Measurements from ENCODE around the gene ERBB4. TPM values are rescaled to one million over a fixed set of nuclear protein-coding genes. Genes with fewer than 3 reads are reported as not detected.

Gene ERBB4
- total RNA-seq, 1 experiment from 2014 or later: 0.15 TPM

DNA sequence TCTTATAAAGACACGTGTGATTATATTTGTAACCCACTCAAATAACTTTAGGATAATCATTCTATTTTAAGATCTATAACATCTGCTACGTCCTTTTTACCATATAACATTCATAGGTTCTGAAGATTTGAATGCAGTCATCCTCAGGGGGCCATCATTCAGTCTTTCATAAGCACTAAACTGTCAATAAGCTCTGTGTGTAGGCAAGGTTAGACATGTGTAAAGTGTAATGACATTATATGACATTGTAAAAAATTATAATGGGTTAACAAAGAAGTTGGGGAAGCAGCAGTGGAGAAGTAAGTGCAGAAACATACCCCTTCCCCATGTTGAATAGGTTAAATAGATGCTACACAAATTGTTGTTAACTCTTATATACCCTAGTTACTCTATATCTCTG is 845.9 kb downstream of the ERBB4 start:
- ChIA-PET CTCF (no interaction called here), POLR2A (no interaction called here)
- H3K36me3 ChIP-seq (ENCODE audit: control insufficient read depth, insufficient read depth, low read length): no peaks in the 10 kb centered on the region
- H3K9me3 ChIP-seq (ENCODE audit: control insufficient read depth, insufficient read depth, low read depth, low read length): no peaks in the 10 kb centered on the region
- no peak overlapping the region for H3K4me3 ChIP-seq (ENCODE audit: low read depth in 2 of 2, low read length in 2 of 2)
- H3K27ac ChIP-seq (ENCODE audit: low read length): no peak overlapping the region
- DNase-seq (ENCODE audit: low read depth, low spot score): no peak
- BruUV-seq (replicated peaks): no TSS peak
- intact Hi-C loops (cut with micrococcal nuclease; ENCODE audit: unreplicated experiment) (no loop called here), in situ Hi-C loops (cut with HindIII; ENCODE audit: low pct_unique_long_range_greater_than_20kb, low sequenced_read_pairs) (no loop called here)
- TF ChIP-seq, protein P1, sequence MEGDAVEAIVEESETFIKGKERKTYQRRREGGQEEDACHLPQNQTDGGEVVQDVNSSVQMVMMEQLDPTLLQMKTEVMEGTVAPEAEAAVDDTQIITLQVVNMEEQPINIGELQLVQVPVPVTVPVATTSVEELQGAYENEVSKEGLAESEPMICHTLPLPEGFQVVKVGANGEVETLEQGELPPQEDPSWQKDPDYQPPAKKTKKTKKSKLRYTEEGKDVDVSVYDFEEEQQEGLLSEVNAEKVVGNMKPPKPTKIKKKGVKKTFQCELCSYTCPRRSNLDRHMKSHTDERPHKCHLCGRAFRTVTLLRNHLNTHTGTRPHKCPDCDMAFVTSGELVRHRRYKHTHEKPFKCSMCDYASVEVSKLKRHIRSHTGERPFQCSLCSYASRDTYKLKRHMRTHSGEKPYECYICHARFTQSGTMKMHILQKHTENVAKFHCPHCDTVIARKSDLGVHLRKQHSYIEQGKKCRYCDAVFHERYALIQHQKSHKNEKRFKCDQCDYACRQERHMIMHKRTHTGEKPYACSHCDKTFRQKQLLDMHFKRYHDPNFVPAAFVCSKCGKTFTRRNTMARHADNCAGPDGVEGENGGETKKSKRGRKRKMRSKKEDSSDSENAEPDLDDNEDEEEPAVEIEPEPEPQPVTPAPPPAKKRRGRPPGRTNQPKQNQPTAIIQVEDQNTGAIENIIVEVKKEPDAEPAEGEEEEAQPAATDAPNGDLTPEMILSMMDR (IDR thresholded peaks at IDR 0.05): no peak
- TF ChIP-seq SIN3A (IDR thresholded peaks at IDR 0.05; ENCODE audit: borderline replicate concordance, insufficient read depth, low read depth, low read length) (no peak), POLR2AphosphoS5 (IDR thresholded peaks at IDR 0.05; ENCODE audit: low read depth, low read length) (no peak), TCF7L2 (IDR thresholded peaks at IDR 0.05; ENCODE audit: low read depth, low read length) (no peak), REST (IDR thresholded peaks at IDR 0.05; ENCODE audit: insufficient read depth in 1 of 2, low read depth in 2 of 2, low read length in 1 of 2) (no peak)
- H3K4me1 ChIP-seq (ENCODE audit: control insufficient read depth, insufficient read depth, low read length): no peaks in the 10 kb centered on the region
- ATAC-seq: no peak
- H3K27me3 ChIP-seq (ENCODE audit: control insufficient read depth, insufficient read depth, low read length): no peaks in the 10 kb centered on the region

DNA sequence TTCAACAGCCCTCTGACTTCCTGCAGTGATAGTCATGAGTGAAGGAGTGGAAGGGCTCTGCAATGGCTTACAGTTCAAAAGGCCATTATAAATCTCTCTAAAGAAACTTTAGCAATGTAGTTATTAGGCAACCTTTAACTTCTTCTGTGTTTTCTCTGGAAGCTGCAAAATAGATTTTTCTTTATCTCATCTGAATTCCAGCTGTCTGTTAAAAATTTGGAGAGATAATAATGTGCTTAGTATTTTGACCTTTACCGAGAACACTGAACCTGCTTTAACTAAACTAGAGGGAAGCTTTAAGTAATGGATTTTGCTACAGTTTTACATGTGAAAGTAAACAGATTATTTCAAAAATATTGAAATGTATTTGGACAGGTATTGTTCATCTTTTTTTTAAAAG is 847.9 kb downstream of the ERBB4 start:
- TF ChIP-seq, protein P1 (IDR thresholded peaks at IDR 0.05): no peak
- no peak for TF ChIP-seq SIN3A (IDR thresholded peaks at IDR 0.05; ENCODE audit: borderline replicate concordance, insufficient read depth, low read depth, low read length)
- in situ Hi-C loops (cut with HindIII; ENCODE audit: low pct_unique_long_range_greater_than_20kb, low sequenced_read_pairs) (no loop called here), intact Hi-C loops (cut with micrococcal nuclease; ENCODE audit: unreplicated experiment) (no loop called here)
- ChIA-PET POLR2A (no interaction called here), CTCF (no interaction called here)
- Histone ChIP-seq H3K9me3 (ENCODE audit: control insufficient read depth, insufficient read depth, low read depth, low read length) (no peaks in the 10 kb centered on the region), H3K4me1 (ENCODE audit: control insufficient read depth, insufficient read depth, low read length) (no peaks in the 10 kb centered on the region), H3K27me3 (ENCODE audit: control insufficient read depth, insufficient read depth, low read length) (no peaks in the 10 kb centered on the region), H3K4me3 (ENCODE audit: low read depth in 2 of 2, low read length in 2 of 2) (no peak overlapping the region), H3K27ac (ENCODE audit: low read length) (no peak overlapping the region), H3K36me3 (ENCODE audit: control insufficient read depth, insufficient read depth, low read length) (no peaks in the 10 kb centered on the region)
- no peak for ATAC-seq
- no peak for DNase-seq (ENCODE audit: low read depth, low spot score)
- BruUV-seq (replicated peaks): no TSS peak

DNA sequence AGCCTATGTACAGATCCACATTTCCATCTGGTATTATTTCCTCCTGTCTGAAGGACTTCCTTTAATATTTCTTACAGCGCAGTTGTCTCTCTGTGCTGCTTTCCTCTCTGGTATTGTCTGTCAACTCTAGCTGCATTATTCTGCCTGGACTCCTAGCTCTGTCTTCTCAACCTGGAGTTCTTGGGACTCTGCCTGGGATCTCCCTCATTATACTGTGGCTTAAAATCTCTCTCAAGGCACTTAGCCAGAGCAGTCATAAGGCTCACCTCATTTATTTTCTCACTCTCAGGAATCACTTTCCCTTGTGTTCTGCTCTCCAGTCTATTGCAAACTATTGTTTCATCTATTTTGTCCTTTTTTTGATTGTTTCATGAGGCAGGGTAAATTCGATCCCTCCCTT is 850.4 kb downstream of the ERBB4 start:
- Histone ChIP-seq H3K27me3 (ENCODE audit: control insufficient read depth, insufficient read depth, low read length) (no peaks in the 10 kb centered on the region), H3K4me3 (ENCODE audit: low read depth in 2 of 2, low read length in 2 of 2) (no peak overlapping the region), H3K4me1 (ENCODE audit: control insufficient read depth, insufficient read depth, low read length) (no peaks in the 10 kb centered on the region), H3K36me3 (ENCODE audit: control insufficient read depth, insufficient read depth, low read length) (no peaks in the 10 kb centered on the region), H3K27ac (ENCODE audit: low read length) (no peak overlapping the region), H3K9me3 (ENCODE audit: control insufficient read depth, insufficient read depth, low read depth, low read length) (peaks cover 10% of the 10 kb centered on the region; the same call in 1 of the 2 replicates)
- BruUV-seq (replicated peaks): no TSS peak
- DNase-seq (ENCODE audit: low read depth, low spot score): no peak
- ATAC-seq: no peak
- CTCF ChIA-PET: no interaction called here
- in situ Hi-C loops (cut with HindIII; ENCODE audit: low pct_unique_long_range_greater_than_20kb, low sequenced_read_pairs) (no loop called here), intact Hi-C loops (cut with micrococcal nuclease; ENCODE audit: unreplicated experiment) (no loop called here)
- no peak for TF ChIP-seq TCF7L2 (IDR thresholded peaks at IDR 0.05; ENCODE audit: low read depth, low read length)
- no peak for TF ChIP-seq SIN3A (IDR thresholded peaks at IDR 0.05; ENCODE audit: borderline replicate concordance, insufficient read depth, low read depth, low read length)
- TF ChIP-seq POLR2AphosphoS5 (IDR thresholded peaks at IDR 0.05; ENCODE audit: low read depth, low read length): no peak
- TF ChIP-seq REST (IDR thresholded peaks at IDR 0.05; ENCODE audit: insufficient read depth in 1 of 2, low read depth in 2 of 2, low read length in 1 of 2): no peak
- TF ChIP-seq, protein P1 (IDR thresholded peaks at IDR 0.05): no peak
- POLR2A ChIA-PET: no interaction called here
